GM18520 (cell line): ENCODE measurements around the gene ANKRD50.

ENCODE experiments used
- ATAC-seq: cut with Tn5 transposase; IDR thresholded peaks from one replicate; pipeline ENCODE4 v1.9.1; 2021; ENCODE audit not compliant: unreplicated experiment

The ANKRD50 gene, protein sequence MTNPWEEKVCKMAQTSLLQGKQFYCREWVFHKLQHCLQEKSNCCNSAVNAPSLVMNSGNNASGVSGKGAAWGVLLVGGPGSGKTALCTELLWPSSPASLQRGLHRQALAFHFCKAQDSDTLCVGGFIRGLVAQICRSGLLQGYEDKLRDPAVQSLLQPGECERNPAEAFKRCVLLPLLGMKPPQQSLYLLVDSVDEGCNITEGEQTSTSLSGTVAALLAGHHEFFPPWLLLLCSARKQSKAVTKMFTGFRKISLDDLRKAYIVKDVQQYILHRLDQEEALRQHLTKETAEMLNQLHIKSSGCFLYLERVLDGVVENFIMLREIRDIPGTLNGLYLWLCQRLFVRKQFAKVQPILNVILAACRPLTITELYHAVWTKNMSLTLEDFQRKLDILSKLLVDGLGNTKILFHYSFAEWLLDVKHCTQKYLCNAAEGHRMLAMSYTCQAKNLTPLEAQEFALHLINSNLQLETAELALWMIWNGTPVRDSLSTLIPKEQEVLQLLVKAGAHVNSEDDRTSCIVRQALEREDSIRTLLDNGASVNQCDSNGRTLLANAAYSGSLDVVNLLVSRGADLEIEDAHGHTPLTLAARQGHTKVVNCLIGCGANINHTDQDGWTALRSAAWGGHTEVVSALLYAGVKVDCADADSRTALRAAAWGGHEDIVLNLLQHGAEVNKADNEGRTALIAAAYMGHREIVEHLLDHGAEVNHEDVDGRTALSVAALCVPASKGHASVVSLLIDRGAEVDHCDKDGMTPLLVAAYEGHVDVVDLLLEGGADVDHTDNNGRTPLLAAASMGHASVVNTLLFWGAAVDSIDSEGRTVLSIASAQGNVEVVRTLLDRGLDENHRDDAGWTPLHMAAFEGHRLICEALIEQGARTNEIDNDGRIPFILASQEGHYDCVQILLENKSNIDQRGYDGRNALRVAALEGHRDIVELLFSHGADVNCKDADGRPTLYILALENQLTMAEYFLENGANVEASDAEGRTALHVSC (N-terminal part only)

DNA sequence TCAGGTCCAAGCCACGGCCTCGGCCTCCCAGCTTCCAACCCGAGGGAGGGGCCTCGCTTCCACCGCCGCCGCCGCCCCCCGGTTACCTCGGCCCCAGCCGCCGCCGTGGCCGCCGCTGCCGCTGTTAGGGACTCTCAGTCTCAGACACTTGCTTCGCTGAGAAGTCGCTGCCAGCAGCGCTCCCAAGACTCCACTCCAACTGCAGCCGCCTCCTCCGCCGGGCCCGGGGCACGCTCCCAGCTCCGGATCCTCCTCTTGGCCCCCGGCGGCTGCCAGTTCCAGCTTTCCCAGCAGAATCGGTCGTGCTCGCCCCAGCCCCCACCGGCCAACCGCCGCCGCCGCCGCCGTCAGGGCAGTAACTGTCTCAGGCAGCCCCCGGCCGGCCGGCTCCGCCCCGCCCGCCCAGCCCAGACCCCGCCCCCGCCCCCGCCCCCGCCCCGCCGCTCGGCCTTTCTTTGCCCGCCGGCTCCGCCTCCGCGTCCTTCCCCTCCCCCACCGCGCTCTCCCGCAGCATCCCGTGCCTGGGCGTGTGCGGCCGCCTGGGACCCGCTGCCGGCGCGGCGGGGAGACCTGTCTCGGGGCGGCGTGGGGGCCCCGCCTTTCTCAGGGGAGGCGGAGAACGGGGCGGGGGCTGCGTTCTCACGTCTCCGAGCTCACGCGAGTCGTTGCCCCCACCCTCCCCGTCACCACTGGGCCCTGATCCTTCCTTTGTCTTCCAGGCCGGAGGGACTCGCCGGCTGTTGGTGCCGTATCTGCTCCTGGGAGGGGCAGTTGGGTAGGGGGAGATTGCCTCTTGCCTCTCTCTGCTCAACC lies at the start of gene ANKRD50:
TSS of gene ANKRD50 (minus strand) at position 361 of the 813 bp plus-strand sequence. CDS start 2,221 bp downstream, outside the sequence.
- peak; percentile 42 for ATAC-seq

DNA sequence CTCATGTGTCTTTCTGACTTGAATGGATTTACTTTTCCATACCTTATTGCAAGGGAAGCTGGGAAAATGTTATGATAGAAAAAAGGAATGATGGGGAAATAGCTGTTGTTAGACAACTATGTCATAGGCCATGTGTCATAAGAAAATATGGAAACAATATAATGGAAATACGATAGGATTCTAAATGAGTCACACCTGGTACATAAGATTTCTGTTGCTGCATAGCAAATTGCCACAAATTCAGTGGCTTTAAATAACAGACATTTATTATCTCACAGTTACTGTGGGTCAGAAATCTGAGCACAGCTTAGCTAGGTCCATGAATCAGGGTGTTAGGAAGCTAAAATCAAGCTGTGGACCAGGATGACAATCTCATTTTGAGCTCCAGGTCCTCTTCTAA lies 44.6 kb upstream of the ANKRD50 start:
- no peak for ATAC-seq

DNA sequence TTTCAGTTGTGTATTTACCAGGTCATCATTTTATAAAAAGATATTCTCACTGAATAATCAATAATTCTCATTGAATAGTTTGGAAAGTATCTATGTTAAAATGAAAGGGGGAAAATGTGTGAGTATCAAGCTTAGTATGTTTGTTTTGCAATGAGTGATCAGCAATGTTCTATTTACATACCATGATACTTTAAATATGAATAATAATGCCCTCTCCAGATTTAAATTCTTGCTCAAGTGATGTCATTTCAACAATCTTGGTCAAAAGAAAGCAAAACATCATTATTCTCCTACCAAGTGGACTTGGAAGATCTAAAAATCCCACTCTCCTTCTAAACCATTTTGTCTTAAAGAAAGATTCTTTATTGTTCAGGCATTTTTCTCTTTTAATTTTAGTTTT lies 42.1 kb upstream of the ANKRD50 start:
- no peak for ATAC-seq

DNA sequence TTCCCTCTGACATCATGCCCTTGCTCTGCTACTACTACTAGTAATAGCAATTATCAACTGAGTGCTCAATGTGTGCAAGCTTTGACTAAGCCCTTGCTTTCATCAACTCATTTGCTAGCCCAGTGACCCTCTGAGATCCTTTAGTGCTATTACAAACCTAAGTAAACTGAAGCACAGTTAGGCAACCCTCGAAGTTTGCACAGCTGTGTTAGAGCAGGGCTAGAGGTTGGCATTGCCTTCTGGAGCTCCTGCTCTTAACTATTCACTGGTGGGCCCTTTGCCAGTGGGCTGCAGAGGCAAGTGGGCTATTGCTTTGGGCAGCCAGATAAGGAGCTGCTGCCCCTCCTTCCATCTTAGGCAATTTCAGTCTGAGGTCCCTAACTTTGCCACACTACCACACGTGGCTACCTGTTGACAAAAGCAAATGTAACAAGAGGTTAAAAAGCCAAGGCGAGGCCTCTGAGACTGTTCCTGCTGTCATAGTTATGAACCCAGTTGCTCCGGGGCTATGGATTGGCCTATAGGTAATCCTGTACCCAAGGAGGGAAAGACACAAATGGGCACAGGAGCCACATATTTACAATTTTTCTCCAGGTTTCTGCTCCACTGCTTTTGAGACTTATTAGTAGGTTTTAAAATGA lies 41.5 kb upstream of the ANKRD50 start:
- ATAC-seq: no peak

DNA sequence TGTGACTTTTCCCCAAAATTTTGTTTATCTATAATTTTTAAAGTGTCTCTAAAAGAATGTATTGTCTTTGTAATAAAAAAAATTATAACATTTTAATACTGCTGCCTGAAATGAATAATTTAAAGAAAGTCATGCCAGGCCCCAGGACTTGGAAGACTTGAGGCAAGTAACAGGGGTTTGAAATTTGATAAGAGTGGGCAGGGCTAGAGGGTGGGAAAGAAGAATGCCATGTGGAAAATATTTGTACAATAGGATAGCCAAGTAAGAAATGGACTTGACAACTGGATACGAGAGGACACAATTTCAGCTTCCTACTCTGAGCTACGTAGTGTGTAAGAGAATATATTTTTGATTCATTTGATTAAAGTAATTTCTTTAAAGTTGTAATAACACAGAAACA lies 36.9 kb upstream of the ANKRD50 start:
- ATAC-seq: no peak

DNA sequence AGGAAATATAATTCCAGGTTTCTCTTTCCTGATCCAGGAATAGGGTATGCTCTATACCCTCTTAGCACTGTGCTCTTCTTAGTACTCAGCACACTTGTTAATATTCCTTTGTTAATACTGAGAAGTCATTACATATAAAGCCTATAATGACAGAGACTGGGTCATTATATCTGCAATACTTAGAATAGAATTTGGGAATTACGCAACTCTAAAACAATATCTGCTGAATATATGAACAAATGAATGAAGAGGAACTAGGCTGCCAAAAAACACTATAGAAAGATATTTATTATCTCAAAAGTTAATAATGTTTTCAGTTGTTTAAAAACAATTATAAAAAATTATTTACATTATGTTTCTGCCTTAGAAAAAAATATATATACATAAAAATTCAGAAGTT lies 36.4 kb upstream of the ANKRD50 start:
- ATAC-seq: no peak

DNA sequence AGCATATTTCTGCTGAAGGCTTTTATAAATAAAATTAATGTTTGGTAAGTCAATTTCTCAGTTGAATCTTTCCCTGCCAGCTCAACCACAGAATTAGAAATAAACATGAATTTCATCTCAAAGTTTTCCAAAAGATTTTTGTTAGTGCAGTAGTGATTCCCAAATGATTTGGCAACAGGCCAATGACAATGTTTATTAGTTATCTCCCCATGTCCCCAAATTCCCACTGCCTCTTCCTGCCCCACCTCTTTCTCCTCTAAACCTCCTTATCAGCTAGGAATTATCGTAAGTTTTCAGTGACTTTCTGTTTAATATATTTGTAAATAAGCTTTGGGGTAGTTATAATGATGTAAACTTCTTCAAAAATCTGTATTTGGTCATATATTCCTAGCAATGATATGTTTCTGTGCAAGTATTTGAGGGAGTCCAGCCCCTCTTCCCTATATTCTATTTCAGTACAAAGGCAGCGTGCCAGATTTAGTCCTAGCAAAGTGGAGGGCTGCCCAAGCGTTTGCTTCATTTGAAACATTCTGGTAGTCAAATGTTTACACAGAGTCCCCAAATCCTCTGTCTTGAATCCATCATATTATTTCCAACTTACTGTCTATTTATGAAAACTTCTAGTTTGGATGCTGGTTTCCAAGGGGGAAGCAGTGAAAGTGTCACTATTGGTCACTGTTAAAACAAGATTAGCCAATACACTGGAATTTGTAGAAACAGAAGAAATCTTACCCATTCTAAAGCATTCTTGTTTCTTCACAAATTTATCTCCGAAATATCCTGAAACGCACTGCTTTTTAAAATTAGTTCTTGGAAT lies 33.7 kb upstream of the ANKRD50 start:
- no peak for ATAC-seq

DNA sequence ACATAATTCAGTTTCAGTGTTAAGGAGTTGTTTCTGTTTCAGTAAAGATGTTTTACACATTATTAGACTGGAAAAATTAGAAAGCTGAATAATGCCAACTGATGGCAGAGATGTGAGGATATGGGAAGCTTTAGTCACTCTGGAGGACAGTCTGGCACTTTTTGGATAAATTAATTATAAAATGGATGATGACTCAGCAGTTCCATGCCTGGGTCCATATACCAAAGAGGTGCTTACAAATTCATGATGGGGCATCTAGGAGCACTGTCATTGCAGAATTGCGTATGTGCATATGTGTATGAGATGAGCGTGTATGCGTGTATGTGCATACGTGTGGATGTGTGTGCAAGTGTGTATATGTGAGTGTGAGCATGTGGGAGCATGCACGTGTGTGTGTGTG lies 31.2 kb upstream of the ANKRD50 start:
- no peak for ATAC-seq

DNA sequence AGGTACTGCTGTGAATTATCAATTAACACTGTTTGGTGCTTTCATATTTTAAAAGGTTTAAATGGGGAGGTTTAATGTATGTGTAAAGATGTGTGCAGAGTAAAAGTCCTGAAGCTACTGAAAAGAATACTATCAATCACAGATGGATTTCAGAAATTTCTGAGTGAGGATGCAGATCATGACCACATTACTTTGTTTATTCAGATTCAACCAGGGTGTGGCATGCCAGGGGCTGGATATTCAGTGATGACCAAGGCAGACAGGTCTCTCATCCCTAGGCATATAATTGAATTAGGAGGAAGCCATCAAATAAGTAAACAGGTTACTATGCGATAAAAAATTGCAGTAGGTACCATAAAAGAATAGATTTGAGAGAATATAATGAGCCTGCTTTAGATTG lies 28.0 kb upstream of the ANKRD50 start:
- ATAC-seq: no peak

DNA sequence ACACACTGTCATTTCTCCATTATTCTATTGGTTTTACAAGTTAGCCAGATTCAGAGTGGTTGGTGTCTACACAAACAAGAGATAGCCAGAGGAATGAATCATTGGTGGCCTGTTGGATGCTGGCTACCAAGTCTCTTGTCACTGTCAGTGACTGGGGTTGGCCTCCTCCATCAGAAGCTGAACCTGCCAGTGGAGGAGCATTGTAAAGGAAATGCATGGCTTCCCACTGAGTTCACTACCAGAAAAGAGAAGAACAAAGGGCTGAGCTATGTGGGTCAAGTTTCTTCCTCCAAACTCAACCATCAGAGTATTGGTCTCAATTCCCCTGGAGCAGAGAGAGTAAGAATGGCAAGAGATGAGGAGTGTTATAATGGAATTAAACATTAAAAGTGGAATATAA lies 26.5 kb upstream of the ANKRD50 start:
- no peak for ATAC-seq

DNA sequence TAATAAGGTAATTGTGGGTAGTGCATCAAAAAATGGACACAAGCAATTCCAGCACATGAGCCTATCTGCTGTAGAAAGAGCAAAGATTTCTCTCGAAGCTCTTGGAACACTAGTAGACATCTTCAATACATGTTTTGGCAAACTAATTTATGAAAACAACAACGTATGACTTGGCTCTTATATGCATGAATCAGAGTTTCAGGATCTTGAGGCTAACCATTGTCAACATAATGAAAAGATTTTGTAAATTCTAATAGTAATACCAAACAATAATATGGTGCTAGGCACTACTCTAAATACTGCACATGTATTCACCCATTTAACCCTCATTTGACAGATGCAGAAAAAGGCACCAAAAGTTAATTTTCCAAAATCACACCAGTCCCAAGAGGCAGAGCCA lies 25.1 kb upstream of the ANKRD50 start:
- no peak for ATAC-seq

DNA sequence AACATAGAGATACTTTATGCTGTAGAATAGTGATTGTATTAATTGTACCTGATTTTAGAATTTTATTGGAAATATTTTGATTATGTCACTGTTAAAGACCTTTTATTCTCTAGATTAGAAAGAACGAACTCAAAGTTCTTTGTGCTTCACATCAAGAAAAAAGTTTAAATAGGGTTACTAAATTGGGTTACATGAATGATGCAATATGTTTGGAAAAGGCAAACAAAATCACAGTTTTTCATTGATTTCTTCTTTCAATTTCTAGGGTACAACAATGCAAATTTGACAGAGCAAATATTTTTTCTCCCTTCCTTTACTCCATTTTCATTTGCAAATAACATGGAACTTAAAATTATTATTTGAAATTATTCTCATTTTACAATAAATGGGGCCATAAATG lies 24.0 kb upstream of the ANKRD50 start:
- ATAC-seq: no peak

DNA sequence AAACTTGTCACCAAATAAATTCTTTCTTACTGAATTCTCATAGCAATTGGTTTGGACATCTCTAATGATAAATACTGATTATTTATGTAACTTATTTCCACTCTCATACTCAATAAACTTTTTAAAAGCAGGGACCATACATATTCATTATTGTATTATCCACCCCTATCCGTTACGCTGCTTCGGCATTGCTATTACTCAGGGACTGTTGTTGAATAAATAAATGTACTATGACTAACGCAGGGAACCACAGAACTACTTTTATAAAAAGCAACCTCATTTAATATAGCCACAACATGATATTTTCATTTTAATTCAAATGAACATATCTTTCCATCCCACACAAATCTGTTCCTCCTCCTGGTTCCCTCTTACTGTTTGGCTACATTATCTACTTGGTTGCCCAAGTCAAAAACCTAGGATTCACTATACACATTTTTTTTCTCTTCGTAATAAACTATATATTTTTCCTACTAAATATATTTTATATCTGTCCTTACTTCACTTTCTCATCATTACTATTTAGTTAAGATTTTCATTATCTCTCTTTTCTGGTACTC lies 14.9 kb upstream of the ANKRD50 start:
- ATAC-seq: no peak

DNA sequence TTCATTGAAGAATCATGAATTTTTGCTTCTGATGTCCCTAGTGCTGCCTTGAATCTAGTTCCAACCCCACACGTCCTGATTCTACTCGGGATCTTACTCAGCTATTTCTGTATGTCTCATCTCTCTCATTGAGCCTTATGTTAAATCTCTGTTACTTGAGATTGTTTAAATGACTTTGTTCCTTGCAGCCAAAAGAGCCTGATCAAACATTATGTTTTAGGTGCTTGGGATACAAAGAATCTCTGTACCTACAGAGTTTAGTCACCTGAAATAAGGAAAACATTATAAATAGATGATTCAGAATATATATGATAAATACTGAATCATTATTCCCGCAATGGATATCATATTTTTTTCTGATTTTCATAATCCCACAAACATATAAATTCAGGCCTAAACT lies 13.7 kb upstream of the ANKRD50 start:
- no peak for ATAC-seq

DNA sequence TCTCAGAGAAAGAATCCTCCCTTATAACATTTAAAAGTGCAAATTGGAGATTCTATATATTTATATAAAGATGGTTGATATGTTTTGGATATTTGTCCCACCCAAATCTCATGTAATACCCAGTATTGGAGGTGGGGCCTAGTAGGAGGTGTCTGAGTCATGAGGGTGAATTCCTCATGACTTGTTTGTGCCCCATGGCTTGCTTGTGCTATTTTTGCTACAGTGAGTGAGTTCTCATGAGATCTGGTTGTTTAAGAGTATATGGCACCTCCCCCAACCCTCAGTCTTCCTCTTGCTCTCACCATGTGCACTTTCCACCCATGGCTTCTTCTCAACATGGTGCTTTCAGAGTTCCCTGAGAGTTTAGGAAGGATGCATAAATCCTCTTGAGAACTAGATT lies 9.5 kb upstream of the ANKRD50 start:
- ATAC-seq: no peak

DNA sequence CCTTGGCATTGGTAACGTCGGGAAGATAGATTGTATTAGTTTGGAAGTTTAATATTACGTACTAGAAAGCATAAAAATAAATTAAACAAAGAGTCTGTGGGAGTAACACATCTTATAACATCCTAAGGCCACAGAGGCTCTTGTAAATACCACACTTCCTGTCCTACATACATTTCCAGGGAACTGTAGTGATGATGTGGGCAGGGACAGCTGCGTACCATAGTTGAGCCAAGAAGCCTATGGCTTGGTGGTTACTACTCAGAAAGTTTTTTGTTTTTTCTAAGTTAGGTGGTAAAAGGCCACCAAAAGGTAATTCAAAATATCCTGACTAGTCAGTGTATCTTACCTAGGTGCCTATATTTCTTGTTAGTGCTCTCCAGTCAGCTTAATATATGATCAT lies 4.6 kb upstream of the ANKRD50 start:
- no peak for ATAC-seq

DNA sequence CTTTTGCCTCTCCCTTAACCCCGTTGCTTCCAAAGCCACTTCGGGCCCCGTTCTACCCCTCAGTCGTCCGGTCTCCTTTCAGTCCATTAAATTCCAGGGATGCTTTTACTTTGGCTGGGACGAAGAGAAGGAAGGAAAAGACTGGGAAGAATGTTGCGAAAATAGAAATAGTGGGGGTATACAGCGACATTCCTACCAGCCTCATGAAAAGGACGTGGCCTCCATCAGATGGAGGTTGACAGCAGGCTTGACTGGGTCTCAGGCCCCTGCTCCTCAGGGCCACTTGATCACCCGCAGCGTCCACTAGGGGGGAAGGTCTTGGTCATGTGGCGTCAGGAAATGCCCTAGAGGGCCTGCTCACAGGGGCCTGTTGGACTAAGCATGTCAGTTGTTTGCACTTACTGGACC lies 657 bp upstream of the ANKRD50 start:
- no peak for ATAC-seq

DNA sequence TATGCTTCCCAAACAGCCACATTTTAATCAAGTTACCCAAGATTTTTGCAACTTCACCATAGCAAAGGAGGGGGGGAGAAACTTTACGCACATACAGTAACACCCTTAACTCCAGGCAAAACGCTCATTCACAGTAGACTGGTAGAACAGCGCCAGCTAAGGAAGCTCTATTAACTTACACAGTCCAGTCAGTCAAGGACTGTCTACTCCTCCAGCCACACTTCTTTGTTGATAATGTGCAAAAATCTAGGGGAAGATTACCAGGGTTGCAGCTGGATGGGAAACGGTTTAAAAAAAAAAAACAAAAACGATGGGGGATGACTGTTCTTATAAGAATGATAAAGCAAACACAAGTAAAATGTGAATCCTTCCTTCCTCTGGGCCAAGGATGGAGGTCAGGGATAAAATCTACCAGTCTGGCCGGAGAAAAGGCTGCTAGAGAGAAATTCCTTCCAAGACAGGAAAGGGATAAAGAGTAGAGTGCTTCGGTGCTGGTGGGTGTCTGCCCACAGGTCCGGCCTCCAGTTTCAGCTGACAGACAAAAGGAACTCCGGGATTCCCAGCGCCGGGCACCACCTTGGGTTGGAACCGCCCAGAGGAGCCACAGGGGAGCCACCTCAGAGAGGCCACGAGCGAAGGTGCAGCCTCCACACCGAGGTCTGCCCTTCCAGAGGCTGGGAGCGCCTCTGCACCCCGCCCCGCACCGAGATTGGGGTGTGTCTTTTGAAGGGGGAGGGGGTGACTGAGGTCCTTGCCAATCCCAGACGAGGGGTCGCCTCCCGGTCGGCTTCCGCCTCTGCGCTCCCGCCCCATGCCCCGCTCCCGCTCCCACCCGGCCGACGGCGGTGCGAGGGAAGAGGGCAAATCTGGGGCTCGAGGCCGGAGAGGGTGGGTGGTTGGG lies 811 bp downstream of the ANKRD50 start:
- ATAC-seq: no peak
